GM21619 (cell line): Measurements from ENCODE around the gene PAF1.
"Not testable (repeated sequence)": the region's sequence is repeated elsewhere in the genome, so short reads cannot be mapped to it uniquely, and the experiment has no call there.

Experiments
- ATAC-seq: cut with Tn5 transposase; IDR thresholded peaks from one replicate; pipeline ENCODE4 v1.9.1; 2021; ENCODE audit not compliant: unreplicated experiment

Gene PAF1

DNA sequence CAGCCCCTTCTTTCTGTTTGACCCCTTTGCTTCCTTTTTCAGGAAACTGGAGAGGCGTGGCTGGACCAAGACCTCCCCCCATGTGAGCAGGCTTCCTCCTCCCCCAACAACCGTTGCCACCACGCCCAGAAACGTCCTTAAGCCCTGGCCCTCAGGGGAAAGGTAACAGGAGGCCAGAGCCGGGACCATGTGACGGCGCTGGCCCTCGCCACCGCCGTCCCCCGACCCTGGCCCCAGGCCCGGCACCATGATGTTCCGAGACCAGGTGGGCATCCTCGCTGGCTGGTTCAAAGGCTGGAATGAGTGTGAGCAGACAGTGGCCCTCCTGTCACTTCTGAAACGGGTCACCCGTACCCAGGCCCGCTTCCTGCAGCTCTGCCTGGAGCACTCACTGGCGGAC is 34.3 kb downstream of the PAF1 start:
- no peak for ATAC-seq

DNA sequence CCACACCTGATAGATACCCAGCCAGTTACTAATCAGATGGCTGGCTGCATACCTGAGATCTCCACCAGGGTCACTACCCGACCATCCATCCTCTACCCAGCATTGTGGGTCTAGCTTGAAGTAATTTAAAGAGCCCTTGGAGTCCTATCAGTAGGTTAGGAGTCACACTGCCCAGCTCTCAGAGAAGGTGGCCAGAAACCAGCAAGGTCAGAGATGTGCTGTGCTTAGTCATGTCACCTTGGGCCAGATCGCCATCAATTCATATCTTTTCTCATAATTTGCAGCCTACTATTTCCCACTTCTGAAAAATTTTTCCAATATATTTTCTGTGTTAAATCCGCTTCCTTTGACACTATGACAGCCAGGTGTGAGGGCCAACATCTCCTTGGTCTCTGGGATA is 34.8 kb downstream of the PAF1 start:
- ATAC-seq, result no peak

DNA sequence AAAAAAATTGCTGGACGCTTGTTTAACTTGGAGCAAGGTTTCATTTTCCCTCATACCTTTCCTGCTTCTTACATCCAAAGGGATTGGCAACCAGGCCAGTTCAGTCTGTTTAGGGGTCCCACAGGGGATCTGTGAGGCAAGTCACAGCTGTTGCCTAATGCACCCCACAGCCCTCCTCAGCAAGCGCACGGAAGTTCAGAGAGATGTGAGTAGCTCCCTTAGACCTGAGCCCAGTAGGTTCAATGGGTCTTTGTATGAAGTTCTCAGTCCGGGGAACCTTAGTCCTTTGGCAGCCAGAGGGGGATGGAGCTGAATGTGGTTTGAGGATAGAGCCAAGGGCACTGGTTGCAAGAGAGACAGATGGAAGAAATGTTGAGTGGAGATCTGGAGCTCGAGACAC is 35.7 kb downstream of the PAF1 start:
- no peak for ATAC-seq

DNA sequence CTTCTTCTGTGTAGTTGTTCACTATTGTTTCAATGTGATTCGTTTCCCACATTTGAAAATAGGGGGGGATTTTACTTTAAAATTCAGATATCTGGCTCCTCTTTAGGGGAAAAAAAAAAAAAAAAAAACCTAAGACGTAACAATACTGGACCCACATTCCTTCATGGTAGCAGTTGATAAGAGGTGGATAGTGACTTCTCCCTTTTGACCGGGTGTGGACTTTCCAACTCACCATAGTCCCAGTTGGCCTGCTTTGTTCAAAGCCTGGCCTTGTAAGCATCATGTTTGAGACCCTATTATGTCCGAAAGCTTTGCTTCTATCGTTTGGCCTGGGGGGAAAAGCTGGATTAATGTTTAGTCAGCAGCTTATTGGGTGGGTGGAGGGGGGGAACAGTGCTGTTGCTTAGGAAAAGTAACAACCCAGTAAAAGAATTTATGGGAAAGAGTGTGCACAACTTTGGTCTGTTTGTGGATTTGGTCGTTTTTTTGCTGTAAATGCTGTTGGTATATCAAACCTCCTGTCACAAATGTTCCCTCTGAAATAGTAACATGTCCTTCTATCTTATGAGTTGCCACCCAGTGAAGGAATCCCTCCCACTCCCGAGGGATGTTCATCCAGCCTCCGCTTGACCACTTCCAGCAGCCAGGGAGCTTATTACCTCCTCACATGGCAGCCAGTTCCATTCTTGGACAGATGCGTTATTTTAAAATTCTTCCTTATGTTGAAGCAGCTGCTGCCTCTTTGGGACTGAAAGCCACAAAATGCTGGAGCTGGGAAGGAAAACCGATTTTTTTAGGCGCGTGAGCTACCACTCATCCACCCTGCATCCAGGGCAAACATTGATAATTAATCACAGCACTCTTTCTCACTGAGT is 38.3 kb downstream of the PAF1 start:
- no peak for ATAC-seq

DNA sequence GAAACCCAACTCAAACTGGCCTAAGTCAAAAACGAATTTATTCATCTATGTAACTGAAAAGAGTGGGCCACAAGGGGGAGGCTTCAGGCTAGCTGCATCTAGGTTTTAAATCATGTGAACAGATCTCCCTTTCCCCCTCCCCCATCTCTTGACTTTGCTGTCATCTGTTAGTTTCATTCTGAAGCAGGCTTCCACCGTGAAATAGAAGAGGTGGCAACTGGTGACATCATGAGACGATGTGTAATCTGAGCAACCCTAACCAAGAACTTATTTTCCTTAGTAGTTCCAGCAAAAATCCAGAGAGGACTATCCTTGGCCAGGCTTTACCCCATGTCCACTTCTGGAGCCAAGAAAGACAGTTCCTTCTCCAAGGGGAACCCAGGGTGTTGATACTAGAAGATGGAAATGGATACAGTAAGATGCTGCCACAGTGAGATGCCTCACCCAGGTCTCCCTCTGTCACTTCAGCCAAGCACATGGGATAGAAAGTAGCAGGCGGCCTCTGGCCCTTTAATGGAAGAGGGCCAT is 39.3 kb downstream of the PAF1 start:
- ATAC-seq, result peak; percentile 61

DNA sequence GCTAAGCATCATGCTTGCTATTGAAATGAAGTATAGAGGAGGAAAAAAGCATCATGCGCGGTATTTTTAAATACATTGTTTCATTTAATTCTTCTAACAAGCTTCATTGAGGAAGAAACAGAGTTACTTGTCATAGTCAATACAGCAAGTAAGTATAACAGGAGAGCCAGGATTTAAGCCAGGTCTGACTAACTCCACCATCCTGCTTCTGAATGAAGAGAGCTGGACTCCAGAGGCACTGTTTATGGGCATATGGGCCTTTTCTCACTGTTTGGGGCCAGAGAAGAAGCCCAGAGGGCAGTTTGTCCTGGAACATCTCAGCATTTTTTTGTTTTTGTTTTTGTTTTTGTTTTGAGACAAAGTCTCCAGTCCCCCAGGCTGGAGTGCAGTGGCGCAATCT is 40.8 kb downstream of the PAF1 start:
- no peak for ATAC-seq

DNA sequence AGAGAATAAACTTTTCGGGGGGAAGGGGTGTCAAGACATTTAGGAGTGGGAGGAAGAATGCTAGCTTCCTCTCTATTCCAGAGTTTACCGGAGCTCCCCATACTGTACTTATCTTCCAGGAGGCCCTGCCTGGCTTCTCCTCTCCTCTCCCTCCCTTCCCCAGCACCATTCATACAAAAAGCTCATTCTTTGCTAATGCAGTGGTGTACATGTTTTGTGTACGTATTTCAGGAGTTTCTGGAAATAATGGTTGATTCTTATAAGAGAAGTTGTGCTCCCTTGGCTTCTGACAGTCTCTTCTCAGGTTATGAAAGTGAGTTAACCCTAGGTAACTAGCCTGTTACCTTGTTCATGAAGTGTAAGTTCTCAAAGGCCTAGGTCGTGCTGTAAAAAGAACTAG is 41.6 kb downstream of the PAF1 start:
- no peak for ATAC-seq

DNA sequence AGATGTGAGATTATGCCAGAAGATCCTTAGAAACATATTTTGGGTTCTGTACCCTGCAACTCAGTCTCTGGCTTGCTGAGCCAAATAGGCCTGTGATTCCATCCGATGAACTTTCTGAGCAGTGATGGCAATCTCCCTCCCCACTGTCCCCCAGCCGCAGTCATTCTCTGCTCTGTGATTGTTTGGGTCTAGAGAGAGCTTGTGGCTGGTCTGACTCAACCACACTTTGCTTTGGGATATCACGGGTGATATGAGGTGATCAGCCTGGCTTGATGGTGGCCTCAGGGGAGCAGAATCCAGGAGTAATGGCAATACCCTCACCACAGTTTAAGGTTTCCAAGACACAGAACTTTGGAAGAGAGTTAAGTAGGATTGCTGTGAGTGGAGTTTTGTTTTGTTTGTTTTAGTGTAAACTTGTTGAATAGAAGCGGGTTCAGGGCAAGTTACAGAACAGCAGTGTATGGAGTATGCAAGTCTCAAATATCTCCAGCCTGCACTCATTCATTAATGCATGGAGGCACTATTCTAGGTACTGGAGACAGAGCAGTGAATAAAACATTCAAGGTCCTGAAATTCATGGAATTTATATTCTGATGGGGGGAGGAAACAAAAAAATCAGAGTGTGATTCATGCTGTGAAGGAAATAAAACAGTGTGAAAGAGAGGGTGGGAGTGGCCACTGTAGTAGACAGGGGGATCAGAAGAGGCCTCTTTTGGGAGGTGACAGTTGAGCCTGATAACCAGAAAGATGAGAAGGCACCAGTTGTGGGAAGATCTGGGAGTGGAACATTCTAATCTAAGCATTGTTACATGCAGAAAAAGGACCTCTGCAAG is 43.4 kb downstream of the PAF1 start:
- no peak for ATAC-seq

DNA sequence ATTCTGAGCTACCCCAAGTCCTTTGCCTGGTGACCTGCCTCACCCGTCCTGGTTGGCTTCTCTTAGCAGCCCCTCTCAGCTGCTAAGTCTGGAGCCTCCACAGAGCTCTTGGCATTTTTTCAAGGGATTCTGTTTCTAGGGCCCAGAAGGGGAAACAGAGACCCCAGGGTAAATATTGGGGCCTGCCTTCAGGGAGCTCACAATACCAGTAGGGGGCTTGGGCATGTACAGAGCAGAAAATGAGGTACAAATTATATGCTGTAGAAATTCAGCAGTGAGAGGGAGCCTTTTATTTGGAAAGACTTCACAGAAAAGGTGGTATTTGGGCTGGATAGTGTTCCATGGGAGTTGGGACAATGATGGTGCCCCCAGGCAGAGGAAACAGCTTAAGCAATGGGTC is 45.0 kb downstream of the PAF1 start:
- no peak for ATAC-seq

DNA sequence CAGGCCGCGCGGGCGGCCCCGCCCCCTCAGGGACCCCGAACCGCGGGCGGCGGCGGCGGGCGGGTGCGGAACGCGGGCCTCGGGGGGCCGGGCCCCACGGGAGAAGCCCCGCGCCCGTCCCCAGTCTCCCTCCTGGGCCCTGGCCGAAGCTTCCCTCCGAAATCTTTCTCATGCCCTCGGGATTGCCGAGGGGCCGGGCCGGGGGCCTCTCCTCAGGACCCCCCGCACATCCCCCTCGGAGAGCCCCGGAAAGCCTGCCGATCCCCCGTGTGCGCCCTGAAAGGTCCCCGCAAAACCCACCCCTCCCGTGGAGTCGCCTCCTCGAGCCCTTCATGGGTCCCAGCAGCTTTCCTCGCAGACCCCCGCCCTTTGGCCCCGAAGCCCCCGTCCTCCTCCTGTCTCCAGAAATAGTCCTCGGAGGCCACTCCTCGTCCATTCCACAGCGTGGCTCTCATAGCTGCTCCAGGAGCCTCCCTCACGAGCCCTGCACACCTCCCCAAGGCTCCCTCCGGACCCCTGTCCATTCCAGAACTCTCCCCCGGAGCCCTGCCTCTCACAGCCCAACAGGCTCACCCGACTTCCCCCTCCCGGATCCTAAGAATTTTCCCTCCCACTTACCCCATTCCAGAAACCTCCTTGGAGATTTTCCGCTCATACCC is 48.1 kb downstream of the PAF1 start:
- no peak for ATAC-seq

DNA sequence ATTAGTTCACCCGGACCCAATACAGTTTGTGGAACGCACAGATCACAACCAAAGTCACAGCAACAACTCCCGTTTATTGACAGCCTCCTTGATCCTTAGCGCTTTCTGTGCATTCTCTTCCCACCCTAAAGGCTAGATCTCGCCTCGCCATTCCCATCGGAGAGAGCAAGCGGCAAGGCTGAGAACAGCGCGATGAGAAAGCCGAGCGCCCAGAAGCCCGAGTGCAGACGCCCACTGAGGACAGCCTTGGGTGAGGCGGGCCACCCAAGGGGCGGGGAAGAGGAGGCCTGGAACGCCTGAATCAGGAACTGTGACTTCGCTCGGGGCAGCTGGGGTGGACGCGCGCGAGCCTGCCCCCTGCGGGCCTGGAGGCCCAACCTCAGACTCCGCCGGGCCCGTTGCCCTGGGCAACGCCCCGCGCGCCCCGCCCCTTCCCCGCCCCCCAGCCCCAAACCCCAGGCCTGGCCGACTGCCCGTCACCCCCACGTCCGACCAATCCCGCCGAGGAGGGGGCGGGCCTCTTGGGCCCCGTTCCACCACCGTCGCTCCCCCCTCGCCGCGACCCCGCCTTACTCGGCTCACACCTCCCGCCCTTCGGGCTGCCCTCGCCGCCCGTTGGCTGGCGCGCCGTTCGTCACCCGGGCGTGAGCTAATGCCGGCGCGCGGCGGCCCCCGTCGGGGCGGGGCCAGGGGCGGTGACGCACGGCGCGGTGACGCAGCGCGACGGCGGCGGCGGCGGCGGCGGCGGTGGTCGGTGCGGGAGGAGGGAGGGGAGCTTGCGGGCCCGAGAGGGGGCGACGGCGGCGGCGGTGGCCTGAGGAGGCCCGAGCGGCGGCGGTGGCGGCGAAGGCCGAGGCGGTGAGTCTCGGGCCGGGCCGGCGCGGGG is 48.9 kb downstream of the PAF1 start, which contains the start of gene SAMD4B:
Gene SAMD4B, plus strand, starts transcription at position 703 of the 886 bp plus-strand sequence. CDS start 14,473 bp downstream, outside the sequence.
- peak; percentile 81 for ATAC-seq

DNA sequence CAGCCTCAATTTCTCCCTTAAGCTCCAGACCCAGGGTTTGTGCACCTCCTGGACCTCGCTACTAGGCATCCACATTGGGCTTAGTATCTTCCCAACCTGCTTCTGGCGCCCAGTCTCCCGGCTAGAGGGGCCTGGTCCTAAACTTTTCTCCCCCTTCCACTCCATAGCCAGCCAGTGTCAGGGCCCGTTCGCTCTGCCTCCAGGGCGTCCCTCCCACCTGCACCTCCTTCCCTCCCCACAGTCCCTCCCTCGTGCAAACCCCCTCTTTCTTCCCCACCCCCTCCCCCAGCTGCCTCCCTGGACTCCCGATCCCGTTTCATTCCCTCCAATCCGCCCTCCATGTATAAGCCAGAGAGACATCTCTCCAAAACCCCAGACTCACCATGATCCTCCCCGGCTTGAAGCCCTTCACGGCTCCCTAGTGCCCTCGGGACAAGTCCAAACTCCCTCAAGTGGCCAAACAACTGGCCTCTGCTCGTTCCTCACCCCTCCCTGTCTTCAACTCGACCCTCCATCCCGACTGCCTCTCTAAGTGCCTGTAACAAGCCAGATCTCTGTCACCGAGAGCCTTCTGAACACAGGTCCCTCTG is 49.7 kb downstream of the PAF1 start:
- no peak for ATAC-seq

DNA sequence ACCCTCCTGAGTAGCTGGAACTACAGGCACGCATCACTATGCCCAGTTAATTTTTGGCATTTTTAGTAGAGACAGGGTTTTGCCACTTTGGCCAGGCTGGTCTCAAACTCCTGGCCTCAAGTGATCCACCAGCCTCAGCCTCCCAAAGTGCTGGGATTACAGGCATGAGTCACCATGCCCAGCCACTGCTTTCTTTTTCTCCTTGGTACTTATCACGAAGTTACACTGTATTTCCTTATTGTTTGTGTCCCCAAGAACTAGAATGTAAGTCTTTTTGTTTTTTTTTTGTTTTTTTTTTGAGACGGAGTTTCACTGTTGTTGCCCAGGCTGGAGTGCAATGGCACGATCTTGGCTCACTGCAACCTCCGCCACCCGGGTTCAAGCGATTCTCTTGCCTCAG is 50.8 kb downstream of the PAF1 start:
- ATAC-seq, result not testable (repeated sequence)

DNA sequence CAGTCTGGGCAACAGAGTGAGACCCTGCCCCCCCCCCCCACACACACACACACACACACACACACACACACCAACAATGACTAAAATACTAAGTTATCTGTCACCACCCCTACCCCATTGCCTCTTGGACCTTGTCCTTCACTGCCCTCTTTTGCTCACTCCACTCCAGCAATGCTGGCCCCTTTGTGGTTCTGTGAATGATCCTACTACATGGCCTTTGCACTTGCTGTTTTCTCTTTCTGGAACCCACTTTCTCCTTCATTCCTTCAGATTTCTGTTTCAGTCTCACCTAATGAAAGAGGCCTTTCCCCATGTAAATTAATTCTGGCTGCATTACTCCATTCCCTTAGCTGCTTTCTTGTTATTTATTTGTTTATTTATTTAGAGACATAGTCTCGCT is 51.2 kb downstream of the PAF1 start:
- ATAC-seq, result no peak

DNA sequence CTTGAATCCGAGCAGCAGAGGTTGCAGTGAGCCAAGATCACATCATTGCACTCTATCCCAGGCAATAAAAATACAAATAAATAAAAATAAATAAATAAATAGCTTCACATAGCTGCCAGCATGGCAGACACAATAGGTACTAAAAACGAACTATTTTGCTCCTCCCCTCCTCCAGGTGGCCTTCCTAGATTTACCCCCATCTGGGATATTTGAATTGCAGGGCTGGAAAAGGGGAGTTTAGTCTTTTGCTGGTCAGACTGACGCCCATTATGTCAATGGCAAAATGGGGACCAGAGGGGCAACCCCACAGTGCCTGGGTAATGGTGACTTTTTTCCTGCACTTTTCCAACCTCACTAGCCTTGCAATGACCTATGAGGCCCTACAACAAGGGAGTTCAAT is 54.4 kb downstream of the PAF1 start:
- ATAC-seq, result no peak
